Measurements from ENCODE around the gene CLPTM1. TPM values are rescaled to one million over a fixed set of nuclear protein-coding genes. Genes with fewer than 3 reads are reported as not detected.

Gene CLPTM1
- total RNA-seq, 1 experiment from 2014 or later, result 102 TPM

DNA sequence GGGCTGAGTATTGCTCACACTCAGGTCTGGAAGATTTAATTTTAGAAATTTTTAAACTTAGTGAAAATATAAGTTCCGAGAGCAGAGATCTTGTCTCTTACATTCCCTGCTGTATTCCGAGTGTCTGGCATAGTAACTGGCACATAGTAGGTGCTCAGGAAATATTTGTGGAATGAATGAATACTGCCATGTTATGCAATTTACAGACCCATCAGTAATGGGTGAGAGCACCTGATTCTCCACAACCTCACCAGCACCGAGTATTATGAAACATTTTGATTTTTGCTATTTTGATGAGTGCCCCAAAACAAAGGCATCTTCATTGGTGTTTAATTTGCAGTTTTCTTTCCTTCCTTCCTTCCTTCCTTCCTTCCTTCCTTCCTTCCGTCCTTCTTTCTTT, 67.9 kb downstream of the CLPTM1 start (continued):
- TF ChIP-seq, protein P1, sequence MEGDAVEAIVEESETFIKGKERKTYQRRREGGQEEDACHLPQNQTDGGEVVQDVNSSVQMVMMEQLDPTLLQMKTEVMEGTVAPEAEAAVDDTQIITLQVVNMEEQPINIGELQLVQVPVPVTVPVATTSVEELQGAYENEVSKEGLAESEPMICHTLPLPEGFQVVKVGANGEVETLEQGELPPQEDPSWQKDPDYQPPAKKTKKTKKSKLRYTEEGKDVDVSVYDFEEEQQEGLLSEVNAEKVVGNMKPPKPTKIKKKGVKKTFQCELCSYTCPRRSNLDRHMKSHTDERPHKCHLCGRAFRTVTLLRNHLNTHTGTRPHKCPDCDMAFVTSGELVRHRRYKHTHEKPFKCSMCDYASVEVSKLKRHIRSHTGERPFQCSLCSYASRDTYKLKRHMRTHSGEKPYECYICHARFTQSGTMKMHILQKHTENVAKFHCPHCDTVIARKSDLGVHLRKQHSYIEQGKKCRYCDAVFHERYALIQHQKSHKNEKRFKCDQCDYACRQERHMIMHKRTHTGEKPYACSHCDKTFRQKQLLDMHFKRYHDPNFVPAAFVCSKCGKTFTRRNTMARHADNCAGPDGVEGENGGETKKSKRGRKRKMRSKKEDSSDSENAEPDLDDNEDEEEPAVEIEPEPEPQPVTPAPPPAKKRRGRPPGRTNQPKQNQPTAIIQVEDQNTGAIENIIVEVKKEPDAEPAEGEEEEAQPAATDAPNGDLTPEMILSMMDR (IDR thresholded peaks at IDR 0.05 in 2 of 3, conservative IDR thresholded peaks at IDR 0.05 in 1 of 3; ENCODE audit: borderline replicate concordance in 1 of 3, insufficient read depth in 1 of 3, low read depth in 2 of 3, low read length in 2 of 3), result no peak
- TF ChIP-seq CEBPB (IDR thresholded peaks at IDR 0.05; ENCODE audit: low read depth) (no peak), EZH2 (IDR thresholded peaks at IDR 0.05) (no peak), RAD21 (IDR thresholded peaks at IDR 0.05; ENCODE audit: low read depth) (no peak)

GRCh38 chr19:45025264-45025663, 70.1 kb downstream of the CLPTM1 start:
- no TSS peak for BruUV-seq (replicated peaks)
- TF ChIP-seq CEBPB (IDR thresholded peaks at IDR 0.05; ENCODE audit: low read depth) (no peak), EZH2phosphoT487 (IDR thresholded peaks at IDR 0.05; ENCODE audit: borderline replicate concordance) (no peak), SIN3A (IDR thresholded peaks at IDR 0.05; ENCODE audit: low read depth) (no peak), MAX (IDR thresholded peaks at IDR 0.05) (no peak), ZFX (IDR thresholded peaks at IDR 0.05) (no peak), FOSL1 (IDR thresholded peaks at IDR 0.05; ENCODE audit: low read depth) (no peak), SP1 (IDR thresholded peaks at IDR 0.05; ENCODE audit: low read depth) (no peak)
- TF ChIP-seq, protein P2, sequence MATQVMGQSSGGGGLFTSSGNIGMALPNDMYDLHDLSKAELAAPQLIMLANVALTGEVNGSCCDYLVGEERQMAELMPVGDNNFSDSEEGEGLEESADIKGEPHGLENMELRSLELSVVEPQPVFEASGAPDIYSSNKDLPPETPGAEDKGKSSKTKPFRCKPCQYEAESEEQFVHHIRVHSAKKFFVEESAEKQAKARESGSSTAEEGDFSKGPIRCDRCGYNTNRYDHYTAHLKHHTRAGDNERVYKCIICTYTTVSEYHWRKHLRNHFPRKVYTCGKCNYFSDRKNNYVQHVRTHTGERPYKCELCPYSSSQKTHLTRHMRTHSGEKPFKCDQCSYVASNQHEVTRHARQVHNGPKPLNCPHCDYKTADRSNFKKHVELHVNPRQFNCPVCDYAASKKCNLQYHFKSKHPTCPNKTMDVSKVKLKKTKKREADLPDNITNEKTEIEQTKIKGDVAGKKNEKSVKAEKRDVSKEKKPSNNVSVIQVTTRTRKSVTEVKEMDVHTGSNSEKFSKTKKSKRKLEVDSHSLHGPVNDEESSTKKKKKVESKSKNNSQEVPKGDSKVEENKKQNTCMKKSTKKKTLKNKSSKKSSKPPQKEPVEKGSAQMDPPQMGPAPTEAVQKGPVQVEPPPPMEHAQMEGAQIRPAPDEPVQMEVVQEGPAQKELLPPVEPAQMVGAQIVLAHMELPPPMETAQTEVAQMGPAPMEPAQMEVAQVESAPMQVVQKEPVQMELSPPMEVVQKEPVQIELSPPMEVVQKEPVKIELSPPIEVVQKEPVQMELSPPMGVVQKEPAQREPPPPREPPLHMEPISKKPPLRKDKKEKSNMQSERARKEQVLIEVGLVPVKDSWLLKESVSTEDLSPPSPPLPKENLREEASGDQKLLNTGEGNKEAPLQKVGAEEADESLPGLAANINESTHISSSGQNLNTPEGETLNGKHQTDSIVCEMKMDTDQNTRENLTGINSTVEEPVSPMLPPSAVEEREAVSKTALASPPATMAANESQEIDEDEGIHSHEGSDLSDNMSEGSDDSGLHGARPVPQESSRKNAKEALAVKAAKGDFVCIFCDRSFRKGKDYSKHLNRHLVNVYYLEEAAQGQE (IDR thresholded peaks at IDR 0.05; ENCODE audit: low read depth), result no peak
- TF ChIP-seq, protein P1 (IDR thresholded peaks at IDR 0.05 in 2 of 3, conservative IDR thresholded peaks at IDR 0.05 in 1 of 3; ENCODE audit: borderline replicate concordance in 1 of 3, insufficient read depth in 1 of 3, low read depth in 2 of 3, low read length in 2 of 3), result no peak
- TF ChIP-seq, protein P3, sequence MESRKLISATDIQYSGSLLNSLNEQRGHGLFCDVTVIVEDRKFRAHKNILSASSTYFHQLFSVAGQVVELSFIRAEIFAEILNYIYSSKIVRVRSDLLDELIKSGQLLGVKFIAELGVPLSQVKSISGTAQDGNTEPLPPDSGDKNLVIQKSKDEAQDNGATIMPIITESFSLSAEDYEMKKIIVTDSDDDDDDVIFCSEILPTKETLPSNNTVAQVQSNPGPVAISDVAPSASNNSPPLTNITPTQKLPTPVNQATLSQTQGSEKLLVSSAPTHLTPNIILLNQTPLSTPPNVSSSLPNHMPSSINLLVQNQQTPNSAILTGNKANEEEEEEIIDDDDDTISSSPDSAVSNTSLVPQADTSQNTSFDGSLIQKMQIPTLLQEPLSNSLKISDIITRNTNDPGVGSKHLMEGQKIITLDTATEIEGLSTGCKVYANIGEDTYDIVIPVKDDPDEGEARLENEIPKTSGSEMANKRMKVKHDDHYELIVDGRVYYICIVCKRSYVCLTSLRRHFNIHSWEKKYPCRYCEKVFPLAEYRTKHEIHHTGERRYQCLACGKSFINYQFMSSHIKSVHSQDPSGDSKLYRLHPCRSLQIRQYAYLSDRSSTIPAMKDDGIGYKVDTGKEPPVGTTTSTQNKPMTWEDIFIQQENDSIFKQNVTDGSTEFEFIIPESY (IDR thresholded peaks at IDR 0.05; ENCODE audit: extremely low read depth, insufficient replicate concordance, low read length), result no peak
- Histone ChIP-seq H3K9me3 (ENCODE audit: control insufficient read depth in 1 of 2, insufficient read depth in 1 of 2, low read depth in 1 of 2, low read length in 2 of 2) (no peaks in the 10 kb centered on the region), H3K4me3 (replicated peaks in 1 of 2; ENCODE audit: low read depth in 1 of 2, low read length in 2 of 2) (no peak overlapping the region), H3K36me3 (ENCODE audit: control insufficient read depth in 1 of 2, insufficient read depth in 2 of 2, low read length in 2 of 2) (no peaks in the 10 kb centered on the region), H3K27ac (ENCODE audit: low read depth, low read length) (no peak overlapping the region), H2AFZ (ENCODE audit: low read depth, low read length, poor library complexity, severe bottlenecking) (no peak overlapping the region), H3K9ac (ENCODE audit: low read length) (no peak overlapping the region), H4K20me1 (ENCODE audit: insufficient read depth) (no peaks in the 10 kb centered on the region), H3K9me2 (ENCODE audit: insufficient read depth) (no peaks in the 10 kb centered on the region), H3K4me2 (ENCODE audit: low read length) (no peak overlapping the region), H3K27me3 (ENCODE audit: insufficient read depth, low read length) (no peaks in the 10 kb centered on the region), H3K4me1 (ENCODE audit: control insufficient read depth in 1 of 2, insufficient read depth in 2 of 2, low read length in 2 of 2) (no peaks in the 10 kb centered on the region), H3K79me2 (ENCODE audit: insufficient read depth, low read length) (no peaks in the 10 kb centered on the region)
- intact Hi-C loops (cut with micrococcal nuclease), result no loop called here
- ChIA-PET RAD21 (ENCODE audit: low non-redundant PET in 1 of 2, low total read pairs in 2 of 2, uncharacterized antibody in 2 of 2, unreplicated experiment in 2 of 2) (no interaction called here), POLR2A (no interaction called here), CTCF (no interaction called here)
- no peak for DNase-seq (ENCODE audit: low read depth, low spot score)
- ATAC-seq, result no peak
